Neural crest cell (in vitro differentiated cells): ENCODE measurements around the gene RBM4. TPM values are rescaled to one million over a fixed set of nuclear protein-coding genes. Genes with fewer than 3 reads are reported as not detected.

ENCODE experiments used
- DNase-seq: peaks from one replicate; pipeline ENCODE4 v3.0.0; 2021; ENCODE audit warnings: low read depth, mixed read lengths, low spot score
- H3K27ac Mint-ChIP-seq: one replicate; pipeline ENCODE4 v1.8.0; 2021; ENCODE audit warnings: mild to moderate bottlenecking, mixed read lengths; ENCODE audit not compliant: unreplicated experiment
- H3K27me3 Mint-ChIP-seq: 2 replicates; pipeline ENCODE4 v1.8.0; 2021; ENCODE audit warnings: low read depth, mild to moderate bottlenecking, mixed read lengths
- H3K36me3 Mint-ChIP-seq: 2 replicates; pipeline ENCODE4 v1.8.0; 2021; ENCODE audit warnings: low read depth, mild to moderate bottlenecking, mixed read lengths
- H3K4me1 Mint-ChIP-seq: 2 replicates; pipeline ENCODE4 v1.8.0; 2021; ENCODE audit warnings: mixed read lengths
- H3K4me3 Mint-ChIP-seq: one replicate; pipeline ENCODE4 v1.8.0; 2021; ENCODE audit warnings: mild to moderate bottlenecking, mixed read lengths
- H3K9me3 Mint-ChIP-seq: 2 replicates; pipeline ENCODE4 v1.8.0; 2021; ENCODE audit warnings: mixed read lengths
- total RNA-seq: library from RNA; stranded (reverse); gene quantifications from 2 replicates; pipeline ENCODE4 v1.2.1, GENCODE V29; 2021
- TF ChIP-seq, protein P1 (sequence below): fragments of 200-600 bp; sonication (generic); conservative IDR thresholded peaks from 2 replicates; pipeline ENCODE4 v1.5.0; 2021; ENCODE audit warnings: antibody characterized with exemption, mild to moderate bottlenecking

Gene RBM4
- total RNA-seq, 1 donor from 2014 or later, result 268 TPM

DNA sequence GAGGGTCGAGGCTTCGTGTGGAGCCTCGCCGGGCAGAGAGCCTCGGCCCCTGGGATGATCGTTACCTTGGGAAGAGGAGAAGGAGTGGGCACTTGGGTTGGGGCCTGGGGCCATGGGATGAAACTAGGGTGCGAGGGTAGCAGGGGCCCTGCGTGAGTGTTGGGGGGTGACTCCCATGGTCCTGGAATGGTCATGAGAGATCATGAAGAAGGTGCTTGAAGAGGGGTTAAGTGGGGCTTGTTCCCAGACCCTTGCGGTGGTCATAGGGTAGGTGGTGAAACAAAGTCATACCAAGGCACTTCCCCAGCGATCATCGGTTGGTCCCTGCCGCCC, 45.2 kb upstream of the RBM4 start:
- peaks cover 4% of the 10 kb centered on the region for H3K36me3 Mint-ChIP-seq
- no peaks in the 10 kb centered on the region for H3K27me3 Mint-ChIP-seq

DNA sequence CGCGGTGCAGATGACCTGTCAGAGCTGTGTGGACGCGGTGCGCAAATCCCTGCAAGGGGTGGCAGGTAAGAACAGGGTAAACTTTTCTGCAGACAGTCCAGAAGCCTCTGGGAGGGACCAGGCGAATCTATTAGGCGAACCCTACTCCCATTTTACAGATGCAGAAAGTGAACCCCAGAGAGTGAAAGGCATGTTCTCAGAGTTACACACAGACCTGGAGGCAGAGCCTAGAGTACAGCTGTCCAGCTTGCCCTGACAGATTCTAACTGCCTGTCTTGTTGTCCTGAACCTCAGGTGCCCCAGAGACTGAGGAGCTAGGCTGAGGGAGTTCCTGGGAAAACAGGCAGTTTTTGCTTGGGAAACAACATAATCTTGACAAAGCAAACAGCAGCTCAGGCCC, 44.9 kb upstream of the RBM4 start:
- Mint-ChIP-seq H3K9me3 (peaks cover 7% of the 10 kb centered on the region), H3K4me1 (peaks cover 24% of the 10 kb centered on the region), H3K4me3 (peak overlapping the region; percentile 96), H3K36me3 (peaks cover 4% of the 10 kb centered on the region), H3K27ac (peak overlapping the region; percentile 99), H3K27me3 (no peaks in the 10 kb centered on the region)
- no peak for DNase-seq
- TF ChIP-seq, protein P1, sequence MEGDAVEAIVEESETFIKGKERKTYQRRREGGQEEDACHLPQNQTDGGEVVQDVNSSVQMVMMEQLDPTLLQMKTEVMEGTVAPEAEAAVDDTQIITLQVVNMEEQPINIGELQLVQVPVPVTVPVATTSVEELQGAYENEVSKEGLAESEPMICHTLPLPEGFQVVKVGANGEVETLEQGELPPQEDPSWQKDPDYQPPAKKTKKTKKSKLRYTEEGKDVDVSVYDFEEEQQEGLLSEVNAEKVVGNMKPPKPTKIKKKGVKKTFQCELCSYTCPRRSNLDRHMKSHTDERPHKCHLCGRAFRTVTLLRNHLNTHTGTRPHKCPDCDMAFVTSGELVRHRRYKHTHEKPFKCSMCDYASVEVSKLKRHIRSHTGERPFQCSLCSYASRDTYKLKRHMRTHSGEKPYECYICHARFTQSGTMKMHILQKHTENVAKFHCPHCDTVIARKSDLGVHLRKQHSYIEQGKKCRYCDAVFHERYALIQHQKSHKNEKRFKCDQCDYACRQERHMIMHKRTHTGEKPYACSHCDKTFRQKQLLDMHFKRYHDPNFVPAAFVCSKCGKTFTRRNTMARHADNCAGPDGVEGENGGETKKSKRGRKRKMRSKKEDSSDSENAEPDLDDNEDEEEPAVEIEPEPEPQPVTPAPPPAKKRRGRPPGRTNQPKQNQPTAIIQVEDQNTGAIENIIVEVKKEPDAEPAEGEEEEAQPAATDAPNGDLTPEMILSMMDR, result no peak

More for the DNA sequence above, 45.2 kb upstream of the RBM4 start:
- Mint-ChIP-seq H3K9me3 (peaks cover 7% of the 10 kb centered on the region), H3K4me3 (peak overlapping the region; percentile 96), H3K4me1 (peaks cover 24% of the 10 kb centered on the region), H3K27ac (peak overlapping the region; percentile 99)
- TF ChIP-seq, protein P1, result no peak
- DNase-seq, result peak; percentile 5

DNA sequence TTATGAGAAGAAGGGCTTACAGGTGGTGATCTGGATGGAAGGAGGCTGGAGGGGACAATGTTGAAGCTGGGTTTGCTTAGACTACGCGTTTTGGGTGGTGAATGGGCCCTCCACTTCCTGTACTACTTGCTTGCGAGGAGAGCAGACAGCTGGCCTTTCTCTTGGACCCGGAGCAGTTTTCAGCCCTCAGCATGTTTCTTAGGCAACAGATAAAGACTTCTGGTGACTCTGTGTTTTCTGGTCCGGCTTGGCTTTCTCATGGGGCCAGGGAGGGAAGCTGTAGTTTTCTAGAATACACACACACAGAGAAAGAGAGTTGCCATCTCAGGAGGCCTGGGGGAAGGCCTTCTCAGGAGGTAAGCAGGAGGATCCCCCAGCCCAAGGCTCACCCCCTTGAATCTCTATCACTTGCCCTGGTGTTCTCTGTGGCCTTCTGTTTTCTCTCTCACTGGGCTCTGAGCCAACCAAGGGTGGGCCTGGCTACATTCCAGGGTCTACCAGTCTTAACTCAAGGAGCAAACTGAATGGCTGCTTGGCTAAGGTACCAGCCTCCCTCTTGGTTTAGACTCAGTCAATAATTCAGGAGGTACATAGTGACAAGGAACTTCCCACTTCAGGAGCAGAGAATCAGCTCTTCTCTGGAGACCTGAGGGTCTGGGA, 43.1 kb upstream of the RBM4 start:
- no peaks in the 10 kb centered on the region for H3K27me3 Mint-ChIP-seq
- H3K36me3 Mint-ChIP-seq, result peaks cover 4% of the 10 kb centered on the region
- TF ChIP-seq, protein P1, result no peak
- H3K4me3 Mint-ChIP-seq, result peak overlapping the region; percentile 68
- peaks cover 2% of the 10 kb centered on the region for H3K9me3 Mint-ChIP-seq
- peaks cover 24% of the 10 kb centered on the region for H3K4me1 Mint-ChIP-seq
- DNase-seq, result no peak
- no peak overlapping the region for H3K27ac Mint-ChIP-seq

DNA sequence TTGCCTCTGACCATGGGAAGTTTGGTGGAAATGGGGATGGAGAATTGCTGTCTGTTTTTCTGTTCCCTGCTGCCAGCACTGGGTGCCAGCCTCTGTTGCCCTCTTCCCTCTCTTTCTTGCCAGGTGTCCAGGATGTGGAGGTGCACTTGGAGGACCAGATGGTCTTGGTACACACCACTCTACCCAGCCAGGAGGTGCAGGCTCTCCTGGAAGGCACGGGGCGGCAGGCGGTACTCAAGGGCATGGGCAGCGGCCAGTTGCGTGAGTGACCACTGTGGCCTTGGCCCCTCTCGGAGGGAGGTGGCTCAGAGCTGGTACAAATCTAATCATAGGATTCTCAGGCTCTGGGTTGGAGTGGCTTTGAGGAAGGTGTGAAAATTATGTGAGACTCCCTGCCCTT, 39.5 kb upstream of the RBM4 start:
- TF ChIP-seq, protein P1, result no peak
- no peak for DNase-seq
- no peak overlapping the region for H3K4me3 Mint-ChIP-seq
- H3K27ac Mint-ChIP-seq, result no peak overlapping the region
- no peaks in the 10 kb centered on the region for H3K36me3 Mint-ChIP-seq
- no peaks in the 10 kb centered on the region for H3K9me3 Mint-ChIP-seq
- peaks cover 10% of the 10 kb centered on the region for H3K4me1 Mint-ChIP-seq
- no peaks in the 10 kb centered on the region for H3K27me3 Mint-ChIP-seq

DNA sequence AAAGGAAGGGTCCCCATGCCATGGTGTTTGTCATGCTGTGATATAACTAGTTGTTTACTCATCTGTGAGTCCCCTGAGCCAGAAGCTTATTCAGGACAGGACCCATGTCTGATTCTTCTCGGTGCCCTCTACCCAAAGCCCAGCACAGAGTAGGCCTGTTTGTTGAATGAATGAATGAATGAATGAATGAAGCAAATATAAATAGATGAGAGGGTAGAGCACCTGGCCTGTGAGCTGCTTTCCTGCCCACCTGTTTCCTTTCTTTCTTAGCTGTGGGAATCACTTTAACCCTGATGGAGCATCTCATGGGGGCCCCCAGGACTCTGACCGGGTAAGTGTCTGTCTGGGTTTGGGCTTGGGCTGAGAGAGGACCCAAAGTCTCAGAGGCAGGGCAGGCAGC, 38.3 kb upstream of the RBM4 start:
- no peaks in the 10 kb centered on the region for H3K27me3 Mint-ChIP-seq
- H3K4me1 Mint-ChIP-seq, result peaks cover 4% of the 10 kb centered on the region
- no peaks in the 10 kb centered on the region for H3K9me3 Mint-ChIP-seq
- no peak overlapping the region for H3K27ac Mint-ChIP-seq
- H3K36me3 Mint-ChIP-seq, result no peaks in the 10 kb centered on the region
- no peak for DNase-seq
- H3K4me3 Mint-ChIP-seq, result no peak overlapping the region
- TF ChIP-seq, protein P1, result no peak
